ENCODE results near the gene TPPP. TPM values are rescaled to one million over a fixed set of nuclear protein-coding genes. Genes with fewer than 3 reads are reported as not detected.

Gene TPPP
- total RNA-seq, 1 experiment from 2014 or later: 0.12 TPM

DNA sequence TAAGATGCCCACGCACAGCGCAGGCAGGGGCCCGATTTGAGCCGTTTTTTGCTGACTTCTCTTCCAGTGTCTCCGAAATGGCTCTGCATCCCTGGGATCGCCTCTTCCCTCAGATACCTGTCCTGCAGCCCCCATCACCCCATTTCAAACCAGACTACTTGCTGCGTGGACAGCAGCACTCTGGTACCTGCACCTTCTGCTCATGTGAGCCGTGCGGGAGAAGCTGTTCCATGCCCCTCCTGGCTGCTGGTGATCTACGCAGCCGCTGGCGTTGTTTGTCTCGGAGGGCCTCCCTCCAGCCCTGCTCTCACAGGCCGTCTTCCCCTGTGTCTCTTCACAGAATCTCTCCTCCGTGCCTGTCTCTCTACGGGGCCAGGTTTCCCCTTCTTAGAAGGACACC is 67.6 kb downstream of the TPPP start:
- intact Hi-C loops (cut with micrococcal nuclease): no loop called here
- Mint-ChIP-seq H3K9me3 (ENCODE audit: unreplicated experiment) (no peaks in the 10 kb centered on the region), H3K27me3 (ENCODE audit: insufficient read depth, unreplicated experiment) (no peaks in the 10 kb centered on the region), H3K4me1 (ENCODE audit: insufficient read depth, unreplicated experiment) (no peaks in the 10 kb centered on the region), H3K36me3 (ENCODE audit: insufficient read depth, unreplicated experiment) (peaks cover 22% of the 10 kb centered on the region), H3K27ac (ENCODE audit: low read depth, unreplicated experiment) (peak overlapping the region; percentile 55), H3K4me3 (ENCODE audit: unreplicated experiment) (no peak overlapping the region)
- ChIA-PET POLR2A (no interaction called here), CTCF (no interaction called here)
- TF ChIP-seq, protein P1, sequence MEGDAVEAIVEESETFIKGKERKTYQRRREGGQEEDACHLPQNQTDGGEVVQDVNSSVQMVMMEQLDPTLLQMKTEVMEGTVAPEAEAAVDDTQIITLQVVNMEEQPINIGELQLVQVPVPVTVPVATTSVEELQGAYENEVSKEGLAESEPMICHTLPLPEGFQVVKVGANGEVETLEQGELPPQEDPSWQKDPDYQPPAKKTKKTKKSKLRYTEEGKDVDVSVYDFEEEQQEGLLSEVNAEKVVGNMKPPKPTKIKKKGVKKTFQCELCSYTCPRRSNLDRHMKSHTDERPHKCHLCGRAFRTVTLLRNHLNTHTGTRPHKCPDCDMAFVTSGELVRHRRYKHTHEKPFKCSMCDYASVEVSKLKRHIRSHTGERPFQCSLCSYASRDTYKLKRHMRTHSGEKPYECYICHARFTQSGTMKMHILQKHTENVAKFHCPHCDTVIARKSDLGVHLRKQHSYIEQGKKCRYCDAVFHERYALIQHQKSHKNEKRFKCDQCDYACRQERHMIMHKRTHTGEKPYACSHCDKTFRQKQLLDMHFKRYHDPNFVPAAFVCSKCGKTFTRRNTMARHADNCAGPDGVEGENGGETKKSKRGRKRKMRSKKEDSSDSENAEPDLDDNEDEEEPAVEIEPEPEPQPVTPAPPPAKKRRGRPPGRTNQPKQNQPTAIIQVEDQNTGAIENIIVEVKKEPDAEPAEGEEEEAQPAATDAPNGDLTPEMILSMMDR (IDR thresholded peaks at IDR 0.05; ENCODE audit: unreplicated experiment): no peak
- DNase-seq (ENCODE audit: unreplicated experiment): no peak
- no TSS peak for BruUV-seq (replicated peaks)

DNA sequence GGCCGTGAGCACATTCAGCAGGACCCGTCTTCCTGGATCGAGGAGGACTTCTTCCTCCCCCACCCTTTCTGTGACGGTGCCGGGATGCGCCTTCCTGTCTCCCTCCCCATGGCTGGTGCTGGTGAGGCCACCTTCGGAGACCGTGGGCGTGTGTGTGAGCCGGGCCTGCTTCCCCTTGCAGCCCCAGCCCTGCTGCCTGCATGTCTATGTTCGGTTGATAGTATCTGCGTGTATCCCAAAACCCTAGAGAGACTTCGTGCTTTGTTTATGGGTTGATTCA is 68.3 kb downstream of the TPPP start:
- ChIA-PET POLR2A (no interaction called here), CTCF (no interaction called here)
- Mint-ChIP-seq H3K4me1 (ENCODE audit: insufficient read depth, unreplicated experiment) (no peaks in the 10 kb centered on the region), H3K36me3 (ENCODE audit: insufficient read depth, unreplicated experiment) (peaks cover 25% of the 10 kb centered on the region), H3K27ac (ENCODE audit: low read depth, unreplicated experiment) (no peak overlapping the region), H3K9me3 (ENCODE audit: unreplicated experiment) (no peaks in the 10 kb centered on the region), H3K4me3 (ENCODE audit: unreplicated experiment) (no peak overlapping the region), H3K27me3 (ENCODE audit: insufficient read depth, unreplicated experiment) (no peaks in the 10 kb centered on the region)
- TF ChIP-seq, protein P1 (IDR thresholded peaks at IDR 0.05; ENCODE audit: unreplicated experiment): no peak
- intact Hi-C loops (cut with micrococcal nuclease): no loop called here
- DNase-seq (ENCODE audit: unreplicated experiment): no peak
- BruUV-seq (replicated peaks): no TSS peak

- no TSS peak for BruUV-seq (replicated peaks)
- Mint-ChIP-seq H3K27ac (ENCODE audit: low read depth, unreplicated experiment) (no peak overlapping the region), H3K4me3 (ENCODE audit: unreplicated experiment) (no peak overlapping the region), H3K4me1 (ENCODE audit: insufficient read depth, unreplicated experiment) (no peaks in the 10 kb centered on the region), H3K36me3 (ENCODE audit: insufficient read depth, unreplicated experiment) (peaks cover 26% of the 10 kb centered on the region), H3K9me3 (ENCODE audit: unreplicated experiment) (no peaks in the 10 kb centered on the region), H3K27me3 (ENCODE audit: insufficient read depth, unreplicated experiment) (no peaks in the 10 kb centered on the region)
- DNase-seq (ENCODE audit: unreplicated experiment): no peak
- TF ChIP-seq, protein P1 (IDR thresholded peaks at IDR 0.05; ENCODE audit: unreplicated experiment): no peak
- POLR2A ChIA-PET: no interaction called here
- CTCF ChIA-PET: interaction anchor here (0.9 kb wide), 1 partner anchor 279 kb away, joined by 3 read pairs; no protein-coding TSS in a partner anchor
- intact Hi-C loops (cut with micrococcal nuclease): no loop called here
Observed at GRCh38 chr5:624118-624950, 68.8 kb downstream of the TPPP start.

DNA sequence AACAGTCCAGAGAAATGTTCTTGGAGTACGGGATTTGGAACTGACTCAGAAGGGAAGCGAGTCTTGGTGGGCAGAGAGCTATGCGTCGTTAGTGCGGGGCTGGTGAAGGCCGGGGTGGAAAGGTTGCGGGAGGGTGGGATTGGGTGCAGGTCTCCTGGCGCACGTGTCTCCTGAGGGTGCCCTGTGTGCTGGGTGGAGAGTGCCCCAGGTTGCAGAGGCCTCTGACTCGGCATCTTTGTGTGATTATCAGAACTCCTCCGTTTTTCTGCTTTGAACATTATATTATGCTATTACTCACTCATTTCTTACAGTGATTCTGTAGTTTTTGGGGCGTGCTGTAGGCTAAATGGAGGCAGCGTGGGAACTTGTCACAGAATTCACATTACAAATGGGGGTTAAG is 69.6 kb downstream of the TPPP start:
- no TSS peak for BruUV-seq (replicated peaks)
- Mint-ChIP-seq H3K9me3 (ENCODE audit: unreplicated experiment) (no peaks in the 10 kb centered on the region), H3K27ac (ENCODE audit: low read depth, unreplicated experiment) (no peak overlapping the region), H3K4me1 (ENCODE audit: insufficient read depth, unreplicated experiment) (no peaks in the 10 kb centered on the region), H3K36me3 (ENCODE audit: insufficient read depth, unreplicated experiment) (peaks cover 26% of the 10 kb centered on the region), H3K4me3 (ENCODE audit: unreplicated experiment) (no peak overlapping the region), H3K27me3 (ENCODE audit: insufficient read depth, unreplicated experiment) (no peaks in the 10 kb centered on the region)
- no peak for DNase-seq (ENCODE audit: unreplicated experiment)
- intact Hi-C loops (cut with micrococcal nuclease): no loop called here
- ChIA-PET CTCF (interaction anchor here (0.9 kb wide), 1 partner anchor 280 kb away, joined by 3 read pairs; no protein-coding TSS in a partner anchor), POLR2A (no interaction called here)
- TF ChIP-seq, protein P1 (IDR thresholded peaks at IDR 0.05; ENCODE audit: unreplicated experiment): no peak
